ENCODE data around the gene PNKD.
A peak's percentile ranks its signal among the peaks of the same experiment; 100 is the strongest.

The PNKD gene

DNA sequence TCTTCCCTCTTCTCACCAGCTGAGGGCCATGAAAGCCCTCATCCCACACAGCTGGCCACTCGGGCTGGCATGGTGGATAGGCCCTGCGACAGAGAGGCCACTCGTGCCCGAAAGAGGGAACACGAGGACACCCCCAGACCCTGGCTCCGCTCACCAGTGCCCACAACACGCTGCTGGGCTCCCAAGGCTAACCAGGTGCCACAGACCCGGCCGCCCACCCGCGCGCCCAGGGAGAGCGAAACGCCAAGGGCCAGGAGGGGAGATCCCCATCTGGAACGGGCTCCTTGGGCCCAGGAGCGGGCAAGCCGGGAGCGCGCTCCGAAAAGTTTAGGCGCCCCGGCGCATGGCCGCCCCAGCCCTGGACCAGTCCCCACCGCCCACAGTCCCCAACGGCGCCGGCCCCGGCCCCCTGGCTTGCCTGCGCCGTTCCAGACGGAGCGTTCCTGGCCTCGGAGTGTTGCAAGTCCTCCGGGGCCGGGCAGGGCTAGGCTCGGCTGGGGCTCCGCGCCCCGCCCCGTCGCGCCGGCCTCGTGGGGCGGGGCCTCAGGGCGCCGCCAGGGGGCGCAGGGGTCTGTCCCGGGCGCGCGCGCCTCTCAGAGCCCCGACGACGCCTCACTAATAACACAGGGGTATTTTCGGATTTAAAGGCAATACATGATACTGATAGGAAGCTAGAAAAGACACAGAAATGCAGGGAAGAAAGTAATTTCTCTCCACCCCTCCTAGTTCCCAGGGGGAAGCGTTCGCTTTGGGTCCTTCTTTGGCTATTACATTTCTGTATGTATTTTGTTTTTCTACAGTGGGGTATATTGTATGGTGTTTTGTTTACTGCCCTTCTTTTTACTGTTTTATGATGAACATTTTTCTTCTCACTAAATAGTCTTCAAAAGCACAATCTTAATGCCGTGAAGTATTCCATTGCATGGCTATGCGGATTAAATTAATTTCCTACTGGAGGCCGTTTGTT lies 22.0 kb downstream of the PNKD start, which contains the start of gene TMBIM1:
Gene TMBIM1 (minus strand): TSS at position 456 of the 967 bp plus-strand sequence. CDS start 10,362 bp downstream, outside the sequence.
- Histone ChIP-seq H3K4me1 (ENCODE audit: control insufficient read depth, insufficient read depth, low read length) (peaks cover 29% of the 10 kb centered on the region), H3K36me3 (ENCODE audit: control insufficient read depth, insufficient read depth, low read length) (no peaks in the 10 kb centered on the region), H3K9ac (ENCODE audit: low read length) (peak within 1 kb of the TSS; percentile 88), H3K27me3 (ENCODE audit: control insufficient read depth, insufficient read depth, low read length) (no peaks in the 10 kb centered on the region), H3K4me3 (ENCODE audit: low read length) (peak within 1 kb of the TSS; percentile 94), H3K27ac (ENCODE audit: low read depth, low read length) (peak within 1 kb of the TSS; percentile 96)

DNA sequence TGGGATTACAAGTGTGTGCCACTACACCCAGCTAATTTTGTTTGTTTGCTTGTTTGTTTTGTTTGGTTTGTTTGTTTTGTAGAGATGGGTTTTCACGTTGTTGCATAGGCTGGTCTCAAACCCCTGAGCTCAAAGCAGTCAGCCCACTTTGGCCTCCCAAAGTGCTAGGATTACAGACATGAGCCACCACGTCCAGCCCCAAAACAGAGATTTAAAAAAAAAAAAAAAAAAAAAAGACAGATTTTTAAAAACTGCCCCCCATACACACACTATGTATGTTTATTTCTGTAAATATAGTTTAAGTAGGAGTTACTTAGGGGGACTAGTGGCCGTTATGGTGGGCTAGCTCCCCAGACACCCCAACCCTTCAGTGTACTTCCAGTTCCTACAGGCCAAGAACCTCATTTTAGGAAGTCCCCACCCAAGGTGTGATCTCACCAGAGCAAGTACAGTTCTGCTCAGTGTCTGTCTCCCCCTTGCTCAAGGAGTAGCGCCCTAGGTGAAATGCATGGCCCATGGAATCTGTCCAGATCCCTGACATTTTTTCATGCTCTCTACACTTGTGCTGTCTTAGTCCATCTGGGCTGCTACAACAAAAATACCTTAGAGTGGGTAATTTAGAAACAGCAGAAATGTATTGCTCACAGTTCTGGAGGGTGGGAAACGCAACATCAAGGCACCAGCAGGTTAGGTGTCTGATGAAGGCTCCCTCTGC lies 23.6 kb downstream of the PNKD start:
- H3K4me1 ChIP-seq (ENCODE audit: control insufficient read depth, insufficient read depth, low read length): peaks cover 24% of the 10 kb centered on the region
- peak overlapping the region; percentile 4 for H3K4me3 ChIP-seq (ENCODE audit: low read length)
- H3K27me3 ChIP-seq (ENCODE audit: control insufficient read depth, insufficient read depth, low read length): no peaks in the 10 kb centered on the region
- H3K9ac ChIP-seq (ENCODE audit: low read length): no peak overlapping the region
- H3K36me3 ChIP-seq (ENCODE audit: control insufficient read depth, insufficient read depth, low read length): no peaks in the 10 kb centered on the region
- no peak overlapping the region for H3K27ac ChIP-seq (ENCODE audit: low read depth, low read length)

DNA sequence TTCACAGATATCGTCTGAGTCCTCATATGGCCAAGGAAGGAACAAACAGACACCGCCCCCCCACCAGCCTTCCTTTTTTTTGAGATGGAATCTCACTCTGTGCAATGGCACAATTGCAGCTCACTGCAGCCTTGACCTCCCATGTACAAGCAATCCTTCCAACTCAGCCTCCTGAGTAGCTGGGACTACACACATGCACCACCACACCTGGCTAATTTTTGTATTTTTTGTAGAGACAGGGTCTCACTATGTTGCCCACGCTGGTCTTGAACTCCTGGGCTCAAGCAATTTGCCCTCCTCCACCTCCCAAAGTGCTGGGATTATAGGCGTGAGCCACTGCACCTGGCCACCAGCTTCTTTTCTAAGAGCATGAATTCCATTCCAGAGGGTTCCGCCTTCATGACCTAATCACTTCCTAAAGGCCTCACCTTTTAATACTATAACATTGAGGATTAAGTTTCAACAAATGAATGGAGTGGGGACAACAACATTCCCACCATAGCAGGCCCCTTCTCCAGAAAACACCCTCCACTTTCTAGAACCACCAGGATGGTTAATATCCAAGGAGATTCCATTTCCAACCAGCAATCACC lies 24.2 kb downstream of the PNKD start:
- Histone ChIP-seq H3K36me3 (ENCODE audit: control insufficient read depth, insufficient read depth, low read length) (no peaks in the 10 kb centered on the region), H3K27ac (ENCODE audit: low read depth, low read length) (no peak overlapping the region), H3K9ac (ENCODE audit: low read length) (no peak overlapping the region), H3K27me3 (ENCODE audit: control insufficient read depth, insufficient read depth, low read length) (no peaks in the 10 kb centered on the region), H3K4me3 (ENCODE audit: low read length) (no peak overlapping the region), H3K4me1 (ENCODE audit: control insufficient read depth, insufficient read depth, low read length) (peaks cover 23% of the 10 kb centered on the region)

DNA sequence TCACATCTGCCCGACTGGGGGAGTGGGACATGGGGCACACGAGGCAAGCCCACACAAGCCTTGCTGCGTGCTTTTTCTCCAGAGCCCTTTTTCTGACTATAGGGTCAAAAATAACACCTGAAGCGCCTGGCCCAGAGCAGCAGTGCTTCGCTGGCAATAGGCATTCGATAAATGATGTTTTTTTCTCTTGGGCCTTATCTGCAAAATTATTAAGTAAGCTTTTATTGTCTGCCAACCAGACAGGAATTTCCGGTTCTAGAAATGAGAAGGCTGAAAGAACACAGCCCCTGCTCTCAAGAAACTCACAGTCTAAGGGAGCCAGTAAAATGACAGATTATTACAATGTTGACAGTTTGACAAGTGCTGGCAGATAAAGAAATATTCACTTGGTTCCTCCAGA lies 24.7 kb downstream of the PNKD start:
- Histone ChIP-seq H3K27ac (ENCODE audit: low read depth, low read length) (no peak overlapping the region), H3K36me3 (ENCODE audit: control insufficient read depth, insufficient read depth, low read length) (no peaks in the 10 kb centered on the region), H3K4me3 (ENCODE audit: low read length) (no peak overlapping the region), H3K9ac (ENCODE audit: low read length) (no peak overlapping the region), H3K4me1 (ENCODE audit: control insufficient read depth, insufficient read depth, low read length) (peaks cover 18% of the 10 kb centered on the region), H3K27me3 (ENCODE audit: control insufficient read depth, insufficient read depth, low read length) (no peaks in the 10 kb centered on the region)

DNA sequence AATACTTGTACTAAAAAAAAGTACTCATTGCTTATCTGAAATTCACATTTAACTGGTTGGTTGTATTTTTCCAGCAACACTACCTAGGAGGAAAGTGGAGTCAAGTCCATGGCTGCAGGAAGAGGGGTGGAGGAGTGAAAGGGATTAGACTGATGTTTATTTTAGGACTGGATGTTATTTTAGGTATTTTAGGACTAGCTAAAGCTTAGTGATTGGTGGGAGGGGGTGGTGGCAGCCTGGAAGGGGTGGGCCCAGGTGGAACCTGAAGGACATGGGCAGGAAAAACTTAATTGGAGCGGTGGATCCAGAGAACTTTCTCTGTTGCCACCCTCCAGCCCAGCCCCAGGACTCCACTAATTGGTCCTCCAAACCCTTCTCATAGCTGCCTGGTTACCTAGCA lies 25.9 kb downstream of the PNKD start:
- H3K4me3 ChIP-seq (ENCODE audit: low read length): no peak overlapping the region
- peaks cover 7% of the 10 kb centered on the region for H3K4me1 ChIP-seq (ENCODE audit: control insufficient read depth, insufficient read depth, low read length)
- H3K9ac ChIP-seq (ENCODE audit: low read length): no peak overlapping the region
- no peaks in the 10 kb centered on the region for H3K36me3 ChIP-seq (ENCODE audit: control insufficient read depth, insufficient read depth, low read length)
- no peak overlapping the region for H3K27ac ChIP-seq (ENCODE audit: low read depth, low read length)
- H3K27me3 ChIP-seq (ENCODE audit: control insufficient read depth, insufficient read depth, low read length): no peaks in the 10 kb centered on the region

DNA sequence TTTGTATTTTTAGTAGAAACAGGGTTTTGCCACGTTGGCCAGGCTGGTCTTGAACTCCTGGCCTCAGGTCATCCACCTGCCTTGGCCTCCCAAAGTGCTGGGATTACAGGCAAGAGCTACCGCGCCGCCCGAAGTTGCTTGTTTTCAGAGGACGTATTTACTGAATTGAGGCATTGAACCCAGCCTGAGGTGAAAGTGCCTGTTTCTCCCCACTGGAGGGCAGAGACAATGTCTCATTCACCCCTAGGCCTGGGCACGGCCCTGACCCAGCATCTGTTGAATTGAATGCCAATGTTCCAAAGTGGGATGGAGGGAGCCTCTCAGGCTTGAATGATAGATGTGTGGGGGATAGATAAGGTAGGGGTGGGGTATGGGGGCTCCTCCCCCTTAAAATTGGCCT lies 26.5 kb downstream of the PNKD start:
- H3K36me3 ChIP-seq (ENCODE audit: control insufficient read depth, insufficient read depth, low read length): no peaks in the 10 kb centered on the region
- H3K27me3 ChIP-seq (ENCODE audit: control insufficient read depth, insufficient read depth, low read length): no peaks in the 10 kb centered on the region
- no peak overlapping the region for H3K4me3 ChIP-seq (ENCODE audit: low read length)
- no peak overlapping the region for H3K27ac ChIP-seq (ENCODE audit: low read depth, low read length)
- no peak overlapping the region for H3K9ac ChIP-seq (ENCODE audit: low read length)
- peaks cover 4% of the 10 kb centered on the region for H3K4me1 ChIP-seq (ENCODE audit: control insufficient read depth, insufficient read depth, low read length)

DNA sequence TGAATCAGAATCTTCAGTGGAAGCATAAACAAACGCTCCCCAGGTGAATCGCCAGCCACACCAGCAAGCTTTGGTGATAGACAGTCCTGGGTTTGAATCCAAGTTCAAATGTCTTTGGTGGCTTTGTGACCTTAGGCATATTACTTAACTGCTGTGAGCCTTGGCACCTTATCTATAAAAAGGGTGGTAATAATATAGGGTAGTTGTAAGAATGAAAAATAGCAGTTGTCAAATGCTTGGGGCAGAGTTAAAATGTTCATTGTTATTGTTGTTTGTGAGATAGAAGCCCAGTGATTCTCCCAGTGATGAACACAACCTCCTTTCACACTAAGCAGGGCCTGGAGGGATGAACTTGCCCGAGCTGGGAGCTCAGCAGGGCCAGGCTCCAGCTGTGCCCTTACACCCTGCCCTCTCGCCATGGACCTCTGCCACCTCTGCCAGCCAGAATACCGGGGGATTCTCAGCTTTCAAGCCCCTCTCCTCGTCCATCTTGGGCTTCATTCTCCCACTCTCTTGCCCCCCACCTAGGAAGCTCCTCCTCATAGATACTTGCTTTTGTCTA lies 28.1 kb downstream of the PNKD start:
- Histone ChIP-seq H3K27ac (ENCODE audit: low read depth, low read length) (no peak overlapping the region), H3K9ac (ENCODE audit: low read length) (no peak overlapping the region), H3K36me3 (ENCODE audit: control insufficient read depth, insufficient read depth, low read length) (no peaks in the 10 kb centered on the region), H3K4me1 (ENCODE audit: control insufficient read depth, insufficient read depth, low read length) (no peaks in the 10 kb centered on the region), H3K4me3 (ENCODE audit: low read length) (no peak overlapping the region), H3K27me3 (ENCODE audit: control insufficient read depth, insufficient read depth, low read length) (no peaks in the 10 kb centered on the region)

DNA sequence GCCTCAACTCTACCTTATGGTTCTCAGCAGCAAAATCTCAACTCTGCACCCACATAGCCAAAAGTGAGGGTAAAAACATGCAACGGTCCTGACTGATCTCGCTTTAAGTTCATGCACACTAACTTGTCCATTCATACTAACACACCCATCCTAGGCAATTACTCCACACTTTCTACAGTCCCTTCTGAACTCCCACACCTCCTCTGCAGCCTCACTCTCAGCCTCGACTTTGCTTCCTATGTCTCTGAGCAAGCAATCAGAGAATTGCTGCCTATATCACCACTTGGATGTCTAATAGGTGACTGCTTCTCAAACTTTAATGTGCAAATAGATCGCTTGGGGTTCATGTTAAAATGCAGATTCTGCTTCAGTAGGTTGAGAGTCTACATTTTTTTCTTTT lies 29.8 kb downstream of the PNKD start:
- Histone ChIP-seq H3K27me3 (ENCODE audit: control insufficient read depth, insufficient read depth, low read length) (no peaks in the 10 kb centered on the region), H3K9ac (ENCODE audit: low read length) (no peak overlapping the region), H3K4me1 (ENCODE audit: control insufficient read depth, insufficient read depth, low read length) (no peaks in the 10 kb centered on the region), H3K36me3 (ENCODE audit: control insufficient read depth, insufficient read depth, low read length) (no peaks in the 10 kb centered on the region), H3K4me3 (ENCODE audit: low read length) (no peak overlapping the region), H3K27ac (ENCODE audit: low read depth, low read length) (no peak overlapping the region)

DNA sequence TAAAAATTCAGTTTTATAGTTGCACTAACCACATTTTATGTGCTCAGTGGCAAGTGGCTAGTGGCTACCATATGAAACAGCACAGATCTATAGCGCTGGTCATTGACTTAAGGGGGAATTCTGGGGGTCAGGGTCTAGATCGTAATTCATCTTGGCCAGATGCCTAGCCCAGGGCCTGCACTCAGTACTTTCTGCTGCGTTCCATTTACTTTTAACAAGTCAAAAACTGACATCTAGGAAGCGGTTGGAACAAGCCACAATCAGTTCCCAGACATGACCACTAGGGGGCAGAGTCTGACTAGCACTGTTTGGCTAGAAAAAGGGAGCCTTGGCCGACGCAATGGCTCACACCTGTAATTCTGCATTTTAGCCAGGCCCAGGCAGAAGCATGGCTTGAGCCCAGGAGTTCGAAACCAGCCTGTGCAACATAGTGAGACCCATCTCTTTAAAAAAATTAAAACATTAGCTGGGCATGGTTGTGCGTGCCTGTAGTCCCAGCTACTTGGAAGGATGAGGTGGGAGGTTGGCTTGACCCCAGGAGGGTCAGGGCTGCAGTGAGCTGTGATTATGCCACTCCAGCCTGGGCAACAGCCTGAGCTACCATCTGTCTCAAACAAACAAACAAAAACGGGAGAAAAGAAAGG lies 31.0 kb downstream of the PNKD start:
- H3K9ac ChIP-seq (ENCODE audit: low read length): no peak overlapping the region

DNA sequence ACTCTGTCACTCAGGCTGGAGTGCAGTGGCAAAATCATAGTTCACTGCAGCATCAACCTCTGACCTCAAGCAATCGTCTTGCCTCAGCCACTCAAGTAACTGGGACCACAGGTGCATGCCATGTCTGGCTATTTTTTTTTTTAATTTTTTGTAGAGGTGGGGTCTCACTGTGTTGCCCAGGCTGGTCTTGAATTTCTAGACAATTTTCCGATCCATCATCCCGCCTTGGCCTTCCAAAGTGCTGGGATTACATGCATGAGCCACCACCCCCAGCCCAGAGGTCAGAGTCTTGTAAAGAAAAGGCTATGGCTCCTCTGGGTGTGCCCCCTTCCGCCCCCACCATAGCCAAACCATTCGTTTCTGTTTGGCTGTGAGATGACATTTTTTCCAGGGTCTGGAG lies 35.1 kb downstream of the PNKD start:
- H3K27me3 ChIP-seq (ENCODE audit: control insufficient read depth, insufficient read depth, low read length): no peaks in the 10 kb centered on the region
- H3K36me3 ChIP-seq (ENCODE audit: control insufficient read depth, insufficient read depth, low read length): no peaks in the 10 kb centered on the region
- no peak overlapping the region for H3K27ac ChIP-seq (ENCODE audit: low read depth, low read length)
- H3K4me1 ChIP-seq (ENCODE audit: control insufficient read depth, insufficient read depth, low read length): no peaks in the 10 kb centered on the region
- no peak overlapping the region for H3K4me3 ChIP-seq (ENCODE audit: low read length)
- no peak overlapping the region for H3K9ac ChIP-seq (ENCODE audit: low read length)

More for the DNA sequence above, 31.0 kb downstream of the PNKD start:
- no peaks in the 10 kb centered on the region for H3K36me3 ChIP-seq (ENCODE audit: control insufficient read depth, insufficient read depth, low read length)
- no peaks in the 10 kb centered on the region for H3K27me3 ChIP-seq (ENCODE audit: control insufficient read depth, insufficient read depth, low read length)
- no peaks in the 10 kb centered on the region for H3K4me1 ChIP-seq (ENCODE audit: control insufficient read depth, insufficient read depth, low read length)
- no peak overlapping the region for H3K27ac ChIP-seq (ENCODE audit: low read depth, low read length)
- H3K4me3 ChIP-seq (ENCODE audit: low read length): no peak overlapping the region

DNA sequence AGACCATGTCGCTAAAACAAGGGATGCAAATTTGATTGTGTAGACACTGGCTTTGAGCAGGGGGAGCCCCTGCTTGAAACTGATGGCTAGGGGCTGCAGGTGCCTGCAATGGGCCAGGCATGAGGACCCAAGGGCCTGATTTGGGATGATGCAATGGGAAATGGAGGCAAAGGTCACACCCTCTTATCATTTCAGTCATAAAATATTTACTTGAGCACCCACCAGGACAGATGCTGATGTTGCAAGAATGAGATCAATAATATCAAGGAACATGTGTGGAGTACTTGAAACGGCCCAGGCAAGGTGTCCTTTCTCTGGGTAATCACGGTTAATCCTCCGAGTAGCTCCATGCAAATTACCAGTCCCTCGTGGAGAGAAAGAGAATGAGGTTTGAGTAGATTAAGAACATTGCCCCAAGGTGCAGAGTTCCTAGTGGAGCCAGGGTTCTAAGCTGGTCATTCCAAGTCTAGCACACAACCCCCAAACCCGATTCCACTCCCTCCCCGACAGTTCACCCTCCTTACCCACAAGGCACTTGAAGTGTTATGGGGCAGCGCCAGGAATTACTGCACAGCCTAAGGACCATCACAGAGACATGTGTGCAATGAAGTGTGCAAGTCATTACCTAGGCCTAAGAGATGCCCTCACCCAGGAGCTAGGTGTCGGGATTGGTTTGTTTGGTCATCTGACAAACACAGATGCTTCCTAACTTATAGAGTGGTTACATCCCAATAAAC lies 36.0 kb downstream of the PNKD start:
- Histone ChIP-seq H3K36me3 (ENCODE audit: control insufficient read depth, insufficient read depth, low read length) (no peaks in the 10 kb centered on the region), H3K4me1 (ENCODE audit: control insufficient read depth, insufficient read depth, low read length) (no peaks in the 10 kb centered on the region), H3K27me3 (ENCODE audit: control insufficient read depth, insufficient read depth, low read length) (no peaks in the 10 kb centered on the region), H3K4me3 (ENCODE audit: low read length) (no peak overlapping the region), H3K9ac (ENCODE audit: low read length) (no peak overlapping the region), H3K27ac (ENCODE audit: low read depth, low read length) (no peak overlapping the region)
